WTC11 (cell line): ENCODE results near the gene THSD4. TPM values are rescaled to one million over a fixed set of nuclear protein-coding genes. Genes with fewer than 3 reads are reported as not detected.

Source experiments
- ATAC-seq: fragments of 200-7000 bp; cut with Tn5 transposase; 2 replicates; pipeline ENCODE4 v1.10.0; 2021; ENCODE audit warnings: mild to moderate bottlenecking, moderate library complexity
- CTCF ChIA-PET: fragments of 300-600 bp; sonication (Branson Sonifier 250); formaldehyde crosslinking; loops from one replicate; lab custom pipeline; 2021; ENCODE audit warnings: antibody characterized with exemption; lab: Charles Lee
- POLR2A ChIA-PET: fragments of 350-600 bp; sonication (Branson Sonifier 250); formaldehyde crosslinking; loops from one replicate; lab custom pipeline; 2021; ENCODE audit warnings: antibody characterized with exemption; lab: Charles Lee
- DNase-seq: peaks from one replicate; pipeline ENCODE4 v3.0.0; 2021; ENCODE audit warnings: low spot score
- H3K27ac Mint-ChIP-seq: 2 replicates; pipeline ENCODE4 v1.8.0; 2021; ENCODE audit warnings: mixed read lengths
- H3K27me3 Mint-ChIP-seq: 2 replicates; pipeline ENCODE4 v1.8.0; 2021; ENCODE audit warnings: low read depth, mild to moderate bottlenecking, moderate library complexity, mixed read lengths
- H3K36me3 Mint-ChIP-seq: 2 replicates; pipeline ENCODE4 v1.8.0; 2021; ENCODE audit warnings: mixed read lengths
- H3K4me1 Mint-ChIP-seq: 2 replicates; pipeline ENCODE4 v1.8.0; 2022; ENCODE audit warnings: mixed read lengths
- H3K4me3 Mint-ChIP-seq: 2 replicates; pipeline ENCODE4 v1.8.0; 2021; ENCODE audit warnings: mild to moderate bottlenecking, moderate library complexity, mixed read lengths
- H3K9me3 Mint-ChIP-seq: 2 replicates; pipeline ENCODE4 v1.8.0; 2021; ENCODE audit warnings: mixed read lengths
- ATF2 ChIP-seq: sonication (generic); formaldehyde crosslinking; IDR thresholded peaks from 2 replicates; pipeline ENCODE4 v1.8.1; 2022; ENCODE audit warnings: low read depth, missing genetic modification reagents, borderline replicate concordance
- CDX4 ChIP-seq: fragments of 250-450 bp; sonication (Bioruptor Pico); IDR thresholded peaks from 2 replicates; pipeline ENCODE4 v1.9.0; 2021; ENCODE audit warnings: moderate library complexity, mild to moderate bottlenecking, inconsistent platforms, borderline replicate concordance
- CTCF ChIP-seq: fragments of 200-600 bp; IDR thresholded peaks from 2 replicates; pipeline ENCODE4 v1.8.0; 2022; ENCODE audit warnings: antibody characterized with exemption
- ELF4 ChIP-seq: sonication (generic); formaldehyde crosslinking; IDR thresholded peaks from 2 replicates; pipeline ENCODE4 v1.8.1; 2022; ENCODE audit warnings: low read depth, mild to moderate bottlenecking, moderate library complexity, missing genetic modification reagents
- ETV6 ChIP-seq: sonication (generic); formaldehyde crosslinking; IDR thresholded peaks from 2 replicates; pipeline ENCODE4 v1.8.1; 2022; ENCODE audit warnings: mild to moderate bottlenecking, missing genetic modification reagents
- FOXP1 ChIP-seq: sonication (generic); formaldehyde crosslinking; IDR thresholded peaks from 2 replicates; pipeline ENCODE4 v1.8.0; 2022; ENCODE audit warnings: missing genetic modification reagents, mild to moderate bottlenecking, moderate library complexity, borderline replicate concordance
- FOXP4 ChIP-seq: sonication (generic); formaldehyde crosslinking; IDR thresholded peaks from 2 replicates; pipeline ENCODE4 v1.8.0; 2022; ENCODE audit warnings: mild to moderate bottlenecking, missing genetic modification reagents
- GABPB1 ChIP-seq: sonication (generic); formaldehyde crosslinking; IDR thresholded peaks from 2 replicates; pipeline ENCODE4 v1.8.1; 2023; ENCODE audit warnings: mild to moderate bottlenecking, missing genetic modification reagents
- HMGA2 ChIP-seq: fragments of 250-450 bp; sonication (Bioruptor Pico); IDR thresholded peaks from 2 replicates; pipeline ENCODE4 v1.4.0; 2021; ENCODE audit warnings: mild to moderate bottlenecking, moderate library complexity
- JAZF1 ChIP-seq: fragments of 250-450 bp; sonication (Bioruptor Pico); IDR thresholded peaks from 2 replicates; pipeline ENCODE4 v1.9.0; 2021; ENCODE audit warnings: moderate library complexity, mild to moderate bottlenecking, inconsistent platforms
- KAT7 ChIP-seq: sonication (generic); formaldehyde crosslinking; IDR thresholded peaks from 2 replicates; pipeline ENCODE4 v1.8.1; 2023; ENCODE audit warnings: missing genetic modification reagents, mild to moderate bottlenecking, borderline replicate concordance
- MAX ChIP-seq: sonication (generic); formaldehyde crosslinking; IDR thresholded peaks from 2 replicates; pipeline ENCODE4 v1.8.0; 2022; ENCODE audit warnings: mild to moderate bottlenecking, missing genetic modification reagents
- PRRX2 ChIP-seq: fragments of 250-450 bp; sonication (Bioruptor Pico); IDR thresholded peaks from 2 replicates; pipeline ENCODE4 v1.8.0; 2021; ENCODE audit warnings: mild to moderate bottlenecking
- RORB ChIP-seq: fragments of 250-450 bp; sonication (Bioruptor Pico); IDR thresholded peaks from 2 replicates; pipeline ENCODE4 v1.9.0; 2021; ENCODE audit warnings: mild to moderate bottlenecking
- SP1 ChIP-seq: sonication (generic); formaldehyde crosslinking; conservative IDR thresholded peaks from 2 replicates; pipeline ENCODE4 v1.8.1; 2022; ENCODE audit warnings: missing genetic modification reagents
- TEAD1 ChIP-seq: sonication (generic); formaldehyde crosslinking; IDR thresholded peaks from 2 replicates; pipeline ENCODE4 v1.8.0; 2022; ENCODE audit warnings: mild to moderate bottlenecking, missing genetic modification reagents
- USF1 ChIP-seq: sonication (generic); formaldehyde crosslinking; IDR thresholded peaks from 2 replicates; pipeline ENCODE4 v1.8.0; 2022; ENCODE audit warnings: mild to moderate bottlenecking, missing genetic modification reagents
- ZNF138 ChIP-seq: sonication (generic); formaldehyde crosslinking; conservative IDR thresholded peaks from 2 replicates; pipeline ENCODE4 v1.8.1; 2022; ENCODE audit warnings: mild to moderate bottlenecking, moderate library complexity, missing genetic modification reagents
- ZNF281 ChIP-seq: sonication (generic); formaldehyde crosslinking; IDR thresholded peaks from 2 replicates; pipeline ENCODE4 v1.8.0; 2023; ENCODE audit warnings: mild to moderate bottlenecking, missing genetic modification reagents
- ZNF317 ChIP-seq: sonication (generic); formaldehyde crosslinking; IDR thresholded peaks from 2 replicates; pipeline ENCODE4 v1.8.1; 2023; ENCODE audit warnings: low read depth, mild to moderate bottlenecking, moderate library complexity, missing genetic modification reagents, borderline replicate concordance
- ZNF396 ChIP-seq: fragments of 250-450 bp; sonication (Bioruptor Pico); IDR thresholded peaks from 2 replicates; pipeline ENCODE4 v1.8.0; 2021; ENCODE audit warnings: mild to moderate bottlenecking, moderate library complexity, borderline replicate concordance
- ZSCAN18 ChIP-seq: fragments of 250-450 bp; sonication (Bioruptor Pico); IDR thresholded peaks from 2 replicates; pipeline ENCODE4 v2.1.2; 2022; ENCODE audit warnings: mild to moderate bottlenecking, moderate library complexity
- total RNA-seq: library from RNA; stranded (reverse); gene quantifications from 3 replicates; pipeline ENCODE4 v1.2.3, GENCODE V29; 2021

THSD4 gene
- total RNA-seq, 1 experiment from 2014 or later, result 7.8 TPM

- TF ChIP-seq ETV6 (CRISPR knock-in tag) (no peak), FOXP1 (CRISPR knock-in tag) (no peak), SP1 (CRISPR knock-in tag) (no peak), ATF2 (no peak), ZNF281 (no peak), MAX (CRISPR knock-in tag) (no peak)
Observed at GRCh38 chr15:71111181-71111565, 4.1 kb upstream of the THSD4 start (continued).

GRCh38 chr15:71111950-71112349 is 3.3 kb upstream of the THSD4 start:
- no peak overlapping the region for H3K27ac Mint-ChIP-seq
- CTCF ChIA-PET, result interaction anchor here (0.5 to 0.8 kb wide), 2 partner anchors 330 to 632 kb away, joined by 3 to 4 read pairs; no protein-coding TSS in a partner anchor
- ATAC-seq, result no peak

More at GRCh38 chr15:71111950-71112349, 3.3 kb upstream of the THSD4 start:
- H3K36me3 Mint-ChIP-seq, result no peaks in the 10 kb centered on the region
- H3K27me3 Mint-ChIP-seq, result peaks cover 17% of the 10 kb centered on the region
- DNase-seq, result no peak
- H3K9me3 Mint-ChIP-seq, result no peaks in the 10 kb centered on the region
- no peak overlapping the region for H3K4me3 Mint-ChIP-seq
- peaks cover 52% of the 10 kb centered on the region for H3K4me1 Mint-ChIP-seq
- no peak for TF ChIP-seq TEAD1 (CRISPR knock-in tag)
- TF ChIP-seq FOXP4, result no peak
- no peak for TF ChIP-seq HMGA2 (CRISPR knock-in tag)
- TF ChIP-seq FOXP1 (CRISPR knock-in tag), result no peak
- no peak for TF ChIP-seq JAZF1 (CRISPR knock-in tag)
- no peak for TF ChIP-seq ZNF138
- no peak for TF ChIP-seq CTCF
- no peak for TF ChIP-seq ELF4
- no peak for TF ChIP-seq ZNF317
- no peak for TF ChIP-seq GABPB1
- TF ChIP-seq KAT7 (CRISPR knock-in tag), result no peak
- TF ChIP-seq ZNF396 (CRISPR knock-in tag), result no peak
- TF ChIP-seq USF1, result no peak
- TF ChIP-seq SP1 (CRISPR knock-in tag), result no peak
- no peak for TF ChIP-seq ATF2
- no peak for TF ChIP-seq RORB (CRISPR knock-in tag)
- no peak for TF ChIP-seq ZSCAN18 (CRISPR knock-in tag)
- TF ChIP-seq PRRX2 (CRISPR knock-in tag), result no peak
- TF ChIP-seq CDX4 (CRISPR knock-in tag), result no peak
- POLR2A ChIA-PET, result no interaction called here
